Activated naive CD8-positive, alpha-beta T cell treated with anti-CD3 and anti-CD28 coated beads for 36 hours (primary cell): ENCODE measurements around the gene LRRC4B. TPM values are rescaled to one million over a fixed set of nuclear protein-coding genes. Genes with fewer than 3 reads are reported as not detected.

Experiments
- DNase-seq: peaks from one replicate; pipeline ENCODE4 v3.0.0; 2021
- H3K27ac Mint-ChIP-seq: one replicate; pipeline ENCODE4 v1.8.0; 2022; ENCODE audit warnings: mild to moderate bottlenecking, moderate library complexity, mixed read lengths
- H3K27me3 Mint-ChIP-seq: one replicate; pipeline ENCODE4 v1.8.0; 2022; ENCODE audit warnings: mild to moderate bottlenecking, mixed read lengths
- H3K36me3 Mint-ChIP-seq: one replicate; pipeline ENCODE4 v1.8.0; 2021; ENCODE audit warnings: mild to moderate bottlenecking, mixed read lengths
- H3K4me1 Mint-ChIP-seq: one replicate; pipeline ENCODE4 v1.8.0; 2021; ENCODE audit warnings: mixed read lengths
- H3K4me3 Mint-ChIP-seq: one replicate; pipeline ENCODE4 v1.8.0; 2022; ENCODE audit warnings: mild to moderate bottlenecking, moderate library complexity, mixed read lengths
- H3K9me3 Mint-ChIP-seq: one replicate; pipeline ENCODE4 v1.8.0; 2022; ENCODE audit warnings: mixed read lengths
- total RNA-seq, 2 experiments: library from RNA; stranded (reverse); gene quantifications; one replicate each; pipeline ENCODE4 v1.2.3, GENCODE V29; 2021

LRRC4B gene
- total RNA-seq, 2 experiments from 2014 or later: not detected

DNA sequence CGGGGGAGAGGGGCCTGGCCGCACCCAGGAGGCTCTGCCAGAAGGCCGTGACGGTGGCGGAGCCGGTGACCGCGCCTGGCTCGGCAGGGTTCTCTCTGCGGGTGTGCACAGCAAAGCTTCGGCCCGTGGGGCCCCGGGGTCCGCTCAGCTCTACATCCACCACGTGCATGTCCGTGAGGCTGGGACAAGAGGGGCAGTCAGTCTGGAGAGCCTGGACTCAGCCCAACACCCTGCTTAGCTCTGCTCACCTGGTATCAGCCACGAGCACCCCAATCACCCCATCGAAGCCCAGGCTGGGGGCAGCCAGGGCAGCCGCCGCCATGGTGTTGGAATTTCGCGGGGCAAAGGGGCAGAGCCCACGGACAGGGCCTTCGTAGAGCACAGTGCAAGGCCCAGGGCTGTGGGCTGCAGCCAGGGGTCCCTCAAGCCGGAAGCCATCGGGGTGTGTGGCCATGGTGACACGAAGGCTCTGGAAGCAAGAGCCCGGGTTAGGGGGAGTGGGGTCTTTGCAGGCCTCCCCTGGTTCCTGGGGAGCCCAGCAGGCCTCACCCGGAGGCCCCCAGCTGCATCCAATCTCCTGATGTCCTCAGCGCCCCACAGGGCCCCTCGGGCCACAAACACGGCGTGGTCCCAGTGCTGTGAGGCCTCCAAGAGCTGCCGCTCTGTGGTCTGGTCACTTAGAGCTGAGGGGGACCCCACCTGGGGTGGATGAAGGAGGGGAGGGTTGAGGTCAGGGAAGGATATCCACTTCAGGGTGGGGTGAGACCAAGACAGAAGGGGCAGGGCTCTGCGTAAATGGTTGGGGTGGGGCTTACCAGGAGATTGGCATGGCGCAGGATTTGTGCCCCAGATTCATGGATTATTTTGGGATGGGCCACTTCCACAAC, 55.9 kb downstream of the LRRC4B start:
- Mint-ChIP-seq H3K4me3 (peak overlapping the region; percentile 95), H3K27me3 (peaks cover 36% of the 10 kb centered on the region), H3K4me1 (peaks cover 4% of the 10 kb centered on the region), H3K36me3 (peaks cover 4% of the 10 kb centered on the region), H3K27ac (no peak overlapping the region), H3K9me3 (no peaks in the 10 kb centered on the region)
- DNase-seq: no peak

GRCh38 chr19:50511069-50511822, 57.0 kb downstream of the LRRC4B start, which contains the start of gene JOSD2:
Gene JOSD2, minus strand, starts transcription at chr19:50511191. Its CDS starts 760 bp downstream, at chr19:50510431.
- peaks cover 4% of the 10 kb centered on the region for H3K4me1 Mint-ChIP-seq
- DNase-seq: peak; percentile 97
- peak within 1 kb of the TSS; percentile 92 for H3K27ac Mint-ChIP-seq
- H3K36me3 Mint-ChIP-seq: peaks cover 4% of the 10 kb centered on the region
- no peaks in the 10 kb centered on the region for H3K9me3 Mint-ChIP-seq
- H3K27me3 Mint-ChIP-seq: peaks cover 29% of the 10 kb centered on the region
- H3K4me3 Mint-ChIP-seq: peak within 1 kb of the TSS; percentile 95

DNA sequence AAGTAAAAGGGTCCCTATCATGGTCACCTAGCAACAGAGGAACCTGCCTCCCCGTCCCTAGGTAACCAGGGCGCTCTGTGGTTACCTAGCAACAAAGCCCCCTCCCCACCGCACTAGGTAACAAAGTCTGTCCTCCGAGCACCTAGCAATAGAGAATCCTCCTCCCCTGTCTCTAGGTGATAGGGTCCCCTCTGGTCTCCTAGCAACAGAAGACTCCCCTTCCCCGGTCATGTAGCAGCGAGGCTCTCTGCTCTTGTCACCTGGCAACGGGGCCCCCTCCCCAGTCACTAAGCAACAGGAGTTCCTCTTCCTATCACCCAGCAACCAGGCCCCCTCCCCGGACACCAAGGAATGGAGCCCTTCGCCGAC, 57.6 kb downstream of the LRRC4B start:
- Mint-ChIP-seq H3K9me3 (no peaks in the 10 kb centered on the region), H3K27ac (peak overlapping the region; percentile 92), H3K4me3 (peak overlapping the region; percentile 95), H3K36me3 (peaks cover 4% of the 10 kb centered on the region), H3K27me3 (peaks cover 24% of the 10 kb centered on the region), H3K4me1 (peaks cover 4% of the 10 kb centered on the region)
- DNase-seq: no peak

GRCh38 chr19:50510121-50510670, 58.0 kb downstream of the LRRC4B start:
- peaks cover 21% of the 10 kb centered on the region for H3K27me3 Mint-ChIP-seq
- H3K36me3 Mint-ChIP-seq: peaks cover 4% of the 10 kb centered on the region
- peak overlapping the region; percentile 92 for H3K27ac Mint-ChIP-seq
- H3K4me1 Mint-ChIP-seq: peaks cover 4% of the 10 kb centered on the region
- no peaks in the 10 kb centered on the region for H3K9me3 Mint-ChIP-seq
- H3K4me3 Mint-ChIP-seq: peak overlapping the region; percentile 95
- DNase-seq: no peak

- H3K4me1 Mint-ChIP-seq: peaks cover 3% of the 10 kb centered on the region
- no peak overlapping the region for H3K27ac Mint-ChIP-seq
- peak overlapping the region; percentile 11 for H3K4me3 Mint-ChIP-seq
- DNase-seq: no peak
- peaks cover 4% of the 10 kb centered on the region for H3K36me3 Mint-ChIP-seq
- peaks cover 17% of the 10 kb centered on the region for H3K27me3 Mint-ChIP-seq
- no peaks in the 10 kb centered on the region for H3K9me3 Mint-ChIP-seq
Observed at GRCh38 chr19:50509366-50509765, 58.9 kb downstream of the LRRC4B start.

DNA sequence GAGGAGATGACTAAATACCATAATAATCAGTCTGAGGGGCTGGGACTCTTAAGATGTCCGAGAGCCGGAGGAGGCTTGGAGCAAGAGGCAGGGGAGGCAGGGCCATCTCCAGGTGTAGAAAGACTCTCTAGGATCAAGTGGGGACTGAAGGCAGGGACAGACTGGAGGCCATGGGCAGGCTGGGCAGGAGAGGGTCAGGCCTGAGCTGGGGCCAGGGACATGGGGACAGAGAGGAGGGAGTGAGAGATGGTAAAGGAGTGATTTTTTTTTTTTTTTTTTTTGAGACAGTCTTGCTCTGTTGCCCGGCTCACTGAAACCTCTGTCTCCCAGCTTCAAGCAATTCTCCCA, 59.4 kb downstream of the LRRC4B start:
- Mint-ChIP-seq H3K4me1 (peaks cover 2% of the 10 kb centered on the region), H3K4me3 (no peak overlapping the region), H3K27me3 (peaks cover 12% of the 10 kb centered on the region), H3K27ac (peak overlapping the region; percentile 47), H3K36me3 (peaks cover 4% of the 10 kb centered on the region), H3K9me3 (no peaks in the 10 kb centered on the region)
- DNase-seq: no peak

DNA sequence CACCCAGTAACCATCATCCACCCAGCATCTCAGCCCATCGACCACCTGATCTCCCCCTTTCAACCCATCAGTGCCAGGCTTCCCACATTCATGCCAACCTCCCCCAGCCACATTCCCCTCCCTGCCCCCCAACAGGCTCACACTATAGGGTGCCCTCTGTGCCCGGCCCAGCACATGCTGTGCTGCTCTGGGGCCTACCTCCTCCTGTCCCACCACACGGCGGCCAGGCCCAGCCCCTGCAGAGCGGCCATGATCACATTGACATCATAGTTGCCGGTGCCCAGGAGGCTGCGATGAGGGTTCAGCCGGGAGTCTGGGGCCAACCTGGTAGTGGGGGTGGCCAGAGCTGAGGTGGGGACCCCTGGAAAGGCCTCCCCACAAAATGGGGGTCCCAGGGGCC, 60.9 kb downstream of the LRRC4B start:
- H3K27ac Mint-ChIP-seq: peak overlapping the region; percentile 3
- no peak for DNase-seq
- no peaks in the 10 kb centered on the region for H3K9me3 Mint-ChIP-seq
- H3K4me1 Mint-ChIP-seq: peaks cover 2% of the 10 kb centered on the region
- peaks cover 4% of the 10 kb centered on the region for H3K36me3 Mint-ChIP-seq
- peaks cover 6% of the 10 kb centered on the region for H3K27me3 Mint-ChIP-seq
- no peak overlapping the region for H3K4me3 Mint-ChIP-seq

DNA sequence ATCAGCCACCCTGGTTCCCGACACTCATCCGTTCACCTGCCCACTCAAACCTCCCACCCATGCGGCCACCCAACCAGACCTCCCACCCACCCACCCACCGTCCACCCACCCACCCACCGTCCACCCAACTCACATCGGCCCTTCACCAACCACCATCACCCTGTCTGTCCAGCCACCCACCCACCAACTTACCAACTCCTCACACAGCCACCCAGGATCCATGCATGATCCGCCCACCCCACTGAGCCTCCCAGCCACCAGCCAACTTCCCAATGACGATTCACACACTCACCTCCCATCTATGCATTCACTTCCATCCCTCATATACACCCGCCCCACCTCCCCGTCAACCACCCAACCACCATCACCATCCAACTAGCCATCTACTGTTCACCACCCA, 61.5 kb downstream of the LRRC4B start:
- DNase-seq: no peak
- Mint-ChIP-seq H3K27me3 (peaks cover 5% of the 10 kb centered on the region), H3K4me3 (no peak overlapping the region), H3K4me1 (peaks cover 2% of the 10 kb centered on the region), H3K27ac (no peak overlapping the region), H3K36me3 (peaks cover 4% of the 10 kb centered on the region), H3K9me3 (no peaks in the 10 kb centered on the region)

- H3K27ac Mint-ChIP-seq: no peak overlapping the region
- H3K9me3 Mint-ChIP-seq: no peaks in the 10 kb centered on the region
- DNase-seq: no peak
- H3K36me3 Mint-ChIP-seq: peaks cover 2% of the 10 kb centered on the region
- H3K4me3 Mint-ChIP-seq: no peak overlapping the region
- no peaks in the 10 kb centered on the region for H3K27me3 Mint-ChIP-seq
- H3K4me1 Mint-ChIP-seq: no peaks in the 10 kb centered on the region
Observed at GRCh38 chr19:50505856-50506611, 62.2 kb downstream of the LRRC4B start.

DNA sequence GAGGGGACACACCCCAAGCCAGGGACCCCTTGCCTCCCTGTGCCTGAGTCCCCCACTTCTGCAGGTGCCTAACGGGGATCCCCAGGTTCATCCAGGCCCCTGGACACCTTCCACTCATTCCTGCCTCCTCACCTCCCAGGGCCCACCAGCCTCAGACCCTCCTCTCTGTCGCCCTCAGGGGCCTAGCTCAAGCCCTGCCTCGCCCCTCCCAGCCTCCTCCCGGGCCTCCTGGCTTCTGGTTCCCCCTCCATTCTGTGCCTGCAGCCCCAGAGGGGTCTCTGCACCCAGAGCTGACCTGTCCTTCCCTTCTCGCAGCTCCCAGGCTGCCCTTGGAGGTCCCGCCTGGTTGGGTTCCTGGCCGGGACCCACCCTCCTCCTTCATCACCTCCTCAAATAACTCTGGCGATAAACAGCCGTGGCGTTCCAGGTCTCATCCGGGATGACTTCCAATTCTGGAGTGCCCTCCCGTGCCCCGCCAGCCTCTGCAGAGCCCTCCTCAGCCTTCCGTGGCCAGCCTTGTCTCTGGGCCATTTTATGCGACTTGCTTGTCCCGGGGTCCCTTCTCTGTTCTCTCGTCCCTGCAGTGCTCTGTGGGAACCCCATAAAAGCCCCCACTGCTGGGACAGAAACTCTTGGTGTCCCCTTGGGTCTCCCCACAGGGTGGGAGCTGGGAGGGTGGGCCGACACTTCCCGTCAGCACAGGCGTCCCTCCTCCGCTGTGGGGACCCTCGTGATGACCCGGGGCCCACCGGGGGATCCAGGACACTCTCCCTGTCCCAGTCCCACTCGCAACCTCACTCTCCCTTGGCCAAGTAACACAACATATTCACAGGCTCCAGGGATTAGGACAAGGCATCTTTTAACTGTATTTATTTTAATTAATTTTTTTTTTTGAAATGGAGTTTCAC, 66.4 kb downstream of the LRRC4B start:
- no peak for DNase-seq
- H3K27ac Mint-ChIP-seq: no peak overlapping the region

GRCh38 chr19:50501186-50501567, 67.1 kb downstream of the LRRC4B start:
- Mint-ChIP-seq H3K36me3 (no peaks in the 10 kb centered on the region), H3K27ac (no peak overlapping the region), H3K4me3 (no peak overlapping the region), H3K9me3 (no peaks in the 10 kb centered on the region), H3K4me1 (no peaks in the 10 kb centered on the region), H3K27me3 (no peaks in the 10 kb centered on the region)
- no peak for DNase-seq

More for the DNA sequence above, 66.4 kb downstream of the LRRC4B start:
- no peaks in the 10 kb centered on the region for H3K4me1 Mint-ChIP-seq
- H3K4me3 Mint-ChIP-seq: no peak overlapping the region
- H3K36me3 Mint-ChIP-seq: no peaks in the 10 kb centered on the region
- no peaks in the 10 kb centered on the region for H3K9me3 Mint-ChIP-seq
- no peaks in the 10 kb centered on the region for H3K27me3 Mint-ChIP-seq

DNA sequence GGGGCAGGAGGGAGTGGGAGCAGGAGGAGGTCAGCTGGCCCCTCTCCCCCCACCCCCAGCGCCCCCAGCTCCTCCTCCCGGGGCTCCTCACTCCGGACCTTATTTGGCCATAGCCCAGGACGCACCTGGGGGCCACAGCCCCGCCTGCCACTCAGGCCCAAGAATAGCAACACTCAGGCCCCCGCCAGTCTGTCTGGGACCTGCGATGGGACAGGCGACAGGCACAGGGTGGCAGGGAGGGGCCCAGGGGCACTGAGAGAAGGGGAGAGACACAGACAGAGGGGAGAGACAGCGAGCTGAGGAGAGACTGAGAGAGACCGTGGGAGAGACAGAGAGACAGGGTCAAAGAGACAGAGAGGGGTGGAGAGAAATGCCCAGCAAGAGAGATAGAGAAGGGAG, 67.5 kb downstream of the LRRC4B start:
- H3K9me3 Mint-ChIP-seq: no peaks in the 10 kb centered on the region
- no peaks in the 10 kb centered on the region for H3K4me1 Mint-ChIP-seq
- H3K36me3 Mint-ChIP-seq: no peaks in the 10 kb centered on the region
- DNase-seq: no peak
- no peaks in the 10 kb centered on the region for H3K27me3 Mint-ChIP-seq
- no peak overlapping the region for H3K27ac Mint-ChIP-seq
- no peak overlapping the region for H3K4me3 Mint-ChIP-seq

DNA sequence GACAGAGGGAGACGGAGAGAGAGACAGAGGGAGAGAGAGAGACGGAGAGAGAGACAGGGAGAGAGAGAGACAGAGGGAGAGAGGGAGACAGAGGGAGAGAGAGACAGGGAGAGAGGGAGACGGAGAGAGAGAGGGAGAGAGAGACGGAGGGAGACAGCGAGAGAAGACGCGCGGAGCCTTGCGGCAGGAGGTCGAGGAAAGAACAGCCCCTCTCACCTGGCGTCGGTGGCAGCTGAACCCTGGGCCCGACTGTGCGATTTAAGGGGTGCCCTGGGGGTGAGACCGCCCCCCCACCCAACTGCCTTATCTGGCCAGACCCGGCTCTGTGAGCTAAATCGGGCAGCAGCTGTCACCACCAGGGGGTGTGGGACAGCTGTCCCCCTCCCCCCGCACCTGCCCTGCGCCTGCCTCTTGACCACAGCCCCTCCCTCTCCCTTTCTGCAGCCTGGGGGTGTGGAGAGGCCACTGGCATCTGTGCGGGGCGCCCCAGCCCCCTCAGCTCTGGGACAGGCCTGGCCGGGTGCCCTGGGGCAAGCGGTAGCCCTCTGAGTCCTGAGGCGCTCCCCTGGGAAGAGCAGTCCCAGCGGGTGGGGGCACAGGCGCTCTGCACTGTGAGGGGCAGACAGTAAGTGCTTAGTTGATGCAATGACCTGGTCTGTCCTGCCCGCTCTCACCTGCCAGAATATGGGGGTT, 68.0 kb downstream of the LRRC4B start:
- H3K36me3 Mint-ChIP-seq: no peaks in the 10 kb centered on the region
- no peak overlapping the region for H3K4me3 Mint-ChIP-seq
- no peak overlapping the region for H3K27ac Mint-ChIP-seq
- H3K4me1 Mint-ChIP-seq: no peaks in the 10 kb centered on the region
- DNase-seq: no peak
- H3K9me3 Mint-ChIP-seq: no peaks in the 10 kb centered on the region
- no peaks in the 10 kb centered on the region for H3K27me3 Mint-ChIP-seq
